SU-DHL-6 (cell line): ENCODE results near the gene SPOCK3.

Source experiments
- H2AFZ ChIP-seq: fragments of 200-600 bp; sonication (generic); 2 replicates; pipeline ENCODE4 v1.6.1; 2014; ENCODE audit warnings: low read depth, mild to moderate bottlenecking, moderate library complexity, mixed read lengths, antibody characterized with exemption, low read length; ENCODE audit not compliant: severe bottlenecking
- H3F3A ChIP-seq: fragments of 200-600 bp; shearing (Covaris generic); 2 replicates; pipeline ENCODE4 v1.6.0; 2016; ENCODE audit warnings: antibody characterized with exemption, mild to moderate bottlenecking; ENCODE audit not compliant: insufficient read depth
- H3K27ac ChIP-seq: fragments of 200-600 bp; sonication (generic); 2 replicates; pipeline ENCODE4 v1.5.1; 2016; ENCODE audit warnings: low read depth, mild to moderate bottlenecking, low read length, moderate library complexity, mixed read lengths
- H3K27me3 ChIP-seq: fragments of 200-600 bp; sonication (generic), shearing (Covaris generic); 2 replicates; pipeline ENCODE4 v1.6.0; 2014; ENCODE audit warnings: mild to moderate bottlenecking, low read length
- H3K36me3 ChIP-seq: fragments of 200-600 bp; sonication (generic); 2 replicates; pipeline ENCODE4 v1.6.1; 2014; ENCODE audit warnings: mild to moderate bottlenecking, low read length, mixed read lengths
- H3K4me2 ChIP-seq: fragments of 300-600, 200-600 bp; shearing (Covaris generic), sonication (generic); 2 replicates; pipeline ENCODE4 v1.6.0; 2014; ENCODE audit warnings: low read length, low read depth, mild to moderate bottlenecking; ENCODE audit not compliant: poor library complexity, severe bottlenecking
- H3K4me3 ChIP-seq: fragments of 200-600 bp; sonication (generic); 2 replicates; pipeline ENCODE4 v1.5.1; 2014; ENCODE audit warnings: antibody characterized with exemption, low read length, mild to moderate bottlenecking, mixed read lengths; ENCODE audit not compliant: insufficient read depth, poor library complexity, severe bottlenecking
- H3K79me2 ChIP-seq: fragments of 200-600 bp; sonication (generic); 2 replicates; pipeline ENCODE4 v1.6.1; 2014; ENCODE audit warnings: mild to moderate bottlenecking, low read length, moderate library complexity; ENCODE audit not compliant: insufficient read depth
- H3K9ac ChIP-seq: fragments of 200-600 bp; sonication (generic); 2 replicates; pipeline ENCODE4 v1.7.0; 2014; ENCODE audit warnings: mild to moderate bottlenecking, low read length
- H3K9me2 ChIP-seq: fragments of 200-600 bp; sonication (generic); replicated peaks from 2 replicates; pipeline ENCODE4 v1.6.1; 2014; ENCODE audit warnings: low read length; ENCODE audit not compliant: insufficient read depth
- H3K9me3 ChIP-seq: fragments of 200-600 bp; sonication (generic); 2 replicates; pipeline ENCODE4 v1.6.1; 2014; ENCODE audit warnings: low read length, mixed read lengths; ENCODE audit not compliant: insufficient read depth
- H4K20me1 ChIP-seq: fragments of 200-600 bp; sonication (generic); 2 replicates; pipeline ENCODE4 v1.6.1; 2014; ENCODE audit warnings: low read depth, mild to moderate bottlenecking, antibody characterized with exemption, low read length, moderate library complexity, mixed read lengths
- EZH2phosphoT487 ChIP-seq: fragments of 200-600 bp; sonication (generic), shearing (Covaris generic); conservative IDR thresholded peaks from 2 replicates; pipeline ENCODE4 v1.6.1; 2018; ENCODE audit warnings: mild to moderate bottlenecking, antibody characterized with exemption, low read length, moderate library complexity, mixed read lengths
- TF ChIP-seq, protein P1 (sequence below): fragments of 200-600 bp; sonication (generic); IDR thresholded peaks from one replicate; pipeline ENCODE4 v1.5.1; 2017; ENCODE audit warnings: antibody characterized with exemption, mild to moderate bottlenecking, low read length, moderate library complexity; ENCODE audit not compliant: insufficient read depth, poor library complexity, severe bottlenecking

SPOCK3 gene

DNA sequence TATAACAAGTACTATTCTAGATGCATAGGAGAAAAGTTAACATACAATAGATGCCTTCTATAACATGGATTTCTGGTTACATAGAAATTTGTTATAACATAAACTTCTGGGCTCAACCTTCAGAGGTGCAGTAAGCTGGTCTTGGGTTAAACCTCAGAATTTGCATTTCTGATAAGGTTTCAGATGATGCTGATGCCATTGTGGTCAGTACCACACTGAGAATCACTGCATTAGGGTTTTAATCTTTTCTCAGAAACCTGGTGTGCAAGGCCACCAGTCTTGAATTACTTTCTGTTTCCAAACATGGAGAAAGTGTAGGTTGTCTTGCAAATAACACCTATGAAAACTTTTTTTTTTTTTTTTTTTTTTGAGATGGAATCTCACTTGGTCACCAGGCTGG, 146.2 kb downstream of the SPOCK3 start:
- H3K9ac ChIP-seq = no peak overlapping the region
- H3K4me2 ChIP-seq = no peak overlapping the region

DNA sequence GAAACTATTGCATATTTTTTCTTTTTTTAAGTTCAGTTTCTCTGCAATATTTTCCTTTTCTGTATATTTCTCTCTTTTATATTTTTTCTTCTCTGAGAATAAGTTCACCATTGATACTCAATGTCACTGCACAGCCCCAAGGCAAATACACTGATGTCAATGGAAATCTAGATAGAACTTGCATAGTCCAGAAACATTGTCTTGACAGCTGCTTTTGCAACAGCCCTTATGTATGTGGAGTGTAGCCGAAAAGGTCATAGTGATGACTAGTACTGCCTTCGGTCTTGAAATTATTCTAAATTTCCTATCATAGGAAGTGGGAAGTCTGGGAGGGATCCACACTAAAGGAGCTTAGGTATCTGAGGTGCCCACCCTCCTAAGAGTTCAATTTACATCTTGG, 150.0 kb downstream of the SPOCK3 start:
- Histone ChIP-seq H3K36me3 (no peaks in the 10 kb centered on the region), H3K4me3 (no peak overlapping the region), H3K27me3 (no peaks in the 10 kb centered on the region), H3F3A (no peaks in the 10 kb centered on the region), H3K4me2 (no peak overlapping the region), H3K9me2 (no peaks in the 10 kb centered on the region), H3K9ac (no peak overlapping the region), H3K27ac (no peak overlapping the region), H4K20me1 (no peaks in the 10 kb centered on the region), H2AFZ (no peak overlapping the region), H3K79me2 (no peaks in the 10 kb centered on the region), H3K9me3 (no peaks in the 10 kb centered on the region)
- TF ChIP-seq EZH2phosphoT487 = no peak
- TF ChIP-seq, protein P1, sequence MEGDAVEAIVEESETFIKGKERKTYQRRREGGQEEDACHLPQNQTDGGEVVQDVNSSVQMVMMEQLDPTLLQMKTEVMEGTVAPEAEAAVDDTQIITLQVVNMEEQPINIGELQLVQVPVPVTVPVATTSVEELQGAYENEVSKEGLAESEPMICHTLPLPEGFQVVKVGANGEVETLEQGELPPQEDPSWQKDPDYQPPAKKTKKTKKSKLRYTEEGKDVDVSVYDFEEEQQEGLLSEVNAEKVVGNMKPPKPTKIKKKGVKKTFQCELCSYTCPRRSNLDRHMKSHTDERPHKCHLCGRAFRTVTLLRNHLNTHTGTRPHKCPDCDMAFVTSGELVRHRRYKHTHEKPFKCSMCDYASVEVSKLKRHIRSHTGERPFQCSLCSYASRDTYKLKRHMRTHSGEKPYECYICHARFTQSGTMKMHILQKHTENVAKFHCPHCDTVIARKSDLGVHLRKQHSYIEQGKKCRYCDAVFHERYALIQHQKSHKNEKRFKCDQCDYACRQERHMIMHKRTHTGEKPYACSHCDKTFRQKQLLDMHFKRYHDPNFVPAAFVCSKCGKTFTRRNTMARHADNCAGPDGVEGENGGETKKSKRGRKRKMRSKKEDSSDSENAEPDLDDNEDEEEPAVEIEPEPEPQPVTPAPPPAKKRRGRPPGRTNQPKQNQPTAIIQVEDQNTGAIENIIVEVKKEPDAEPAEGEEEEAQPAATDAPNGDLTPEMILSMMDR = no peak

More for the DNA sequence above, 146.2 kb downstream of the SPOCK3 start:
- Histone ChIP-seq H3K27me3 (no peaks in the 10 kb centered on the region), H3F3A (no peaks in the 10 kb centered on the region), H2AFZ (no peak overlapping the region), H3K9me3 (no peaks in the 10 kb centered on the region), H4K20me1 (no peaks in the 10 kb centered on the region), H3K36me3 (no peaks in the 10 kb centered on the region), H3K9me2 (no peaks in the 10 kb centered on the region), H3K27ac (no peak overlapping the region), H3K79me2 (no peaks in the 10 kb centered on the region), H3K4me3 (no peak overlapping the region)
- TF ChIP-seq, protein P1 = no peak
- TF ChIP-seq EZH2phosphoT487 = no peak

DNA sequence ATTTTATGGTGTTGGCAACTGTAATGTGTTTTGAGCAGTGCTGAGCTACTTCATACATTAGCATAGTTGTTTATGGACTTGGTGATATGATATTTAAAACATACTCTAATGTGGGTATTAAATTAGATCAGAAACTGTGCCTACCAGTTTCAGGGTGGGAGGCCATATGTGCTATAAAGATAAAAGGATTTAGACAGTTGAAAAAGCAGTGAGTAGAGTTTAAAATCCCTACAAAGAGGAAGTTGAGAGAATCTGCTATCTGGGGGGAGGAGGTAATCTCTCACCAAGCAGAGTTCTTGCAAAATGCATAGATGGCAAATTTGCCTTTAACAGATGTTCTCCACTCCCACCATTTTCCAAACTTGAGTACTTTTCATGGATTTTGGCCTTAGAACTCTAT, 154.5 kb downstream of the SPOCK3 start:
- no peak overlapping the region for H3K9ac ChIP-seq
- no peaks in the 10 kb centered on the region for H3K27me3 ChIP-seq
- no peak overlapping the region for H3K27ac ChIP-seq
- TF ChIP-seq, protein P1 = no peak
- TF ChIP-seq EZH2phosphoT487 = no peak
- no peak overlapping the region for H3K4me2 ChIP-seq
- H3K9me3 ChIP-seq = no peaks in the 10 kb centered on the region
- H3K4me3 ChIP-seq = no peak overlapping the region
- no peaks in the 10 kb centered on the region for H3K36me3 ChIP-seq
- H4K20me1 ChIP-seq = no peaks in the 10 kb centered on the region
- no peaks in the 10 kb centered on the region for H3F3A ChIP-seq
- no peaks in the 10 kb centered on the region for H3K79me2 ChIP-seq
- H2AFZ ChIP-seq = peak overlapping the region; percentile 8
- no peaks in the 10 kb centered on the region for H3K9me2 ChIP-seq

DNA sequence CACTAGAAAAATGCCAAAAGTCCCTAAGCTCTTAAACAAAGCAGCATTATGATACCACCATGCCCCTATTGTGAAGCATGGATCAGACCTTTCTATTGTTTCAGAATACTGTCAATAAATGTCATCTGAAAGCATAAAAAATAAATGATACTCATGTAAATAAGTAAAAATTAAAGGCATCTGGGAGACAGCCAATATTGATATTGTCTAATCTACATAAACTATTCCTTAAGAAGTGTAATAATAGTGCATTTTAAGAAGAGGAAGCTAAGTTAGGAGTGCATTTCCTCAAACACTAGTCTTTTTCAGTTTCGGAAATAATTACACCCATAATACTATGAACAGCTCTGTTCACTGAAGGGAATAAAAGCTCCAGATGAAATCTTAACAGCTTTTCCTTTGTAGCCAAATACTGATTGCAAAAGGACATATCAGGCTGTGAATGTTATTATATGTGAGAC, 181.6 kb downstream of the SPOCK3 start:
- Histone ChIP-seq H3K79me2 (no peaks in the 10 kb centered on the region), H3K27ac (no peak overlapping the region), H3K9ac (no peak overlapping the region), H4K20me1 (no peaks in the 10 kb centered on the region), H3K27me3 (no peaks in the 10 kb centered on the region), H3F3A (no peaks in the 10 kb centered on the region), H3K36me3 (no peaks in the 10 kb centered on the region), H2AFZ (no peak overlapping the region), H3K9me2 (no peaks in the 10 kb centered on the region), H3K4me2 (no peak overlapping the region), H3K4me3 (no peak overlapping the region), H3K9me3 (no peaks in the 10 kb centered on the region)
- no peak for TF ChIP-seq EZH2phosphoT487
- TF ChIP-seq, protein P1 = no peak
